HG03575 (cell line): ENCODE data around the gene FAM209B.
"Not testable (repeated sequence)": the region's sequence is repeated elsewhere in the genome, so short reads cannot be mapped to it uniquely, and the experiment has no call there.

Source experiments
- ATAC-seq: cut with Tn5 transposase; IDR thresholded peaks from one replicate; pipeline ENCODE4 v1.9.1; 2021; ENCODE audit not compliant: unreplicated experiment, insufficient number of reproducible peaks, low FRiP score; ENCODE audit errors: extremely low read depth

The FAM209B gene

DNA sequence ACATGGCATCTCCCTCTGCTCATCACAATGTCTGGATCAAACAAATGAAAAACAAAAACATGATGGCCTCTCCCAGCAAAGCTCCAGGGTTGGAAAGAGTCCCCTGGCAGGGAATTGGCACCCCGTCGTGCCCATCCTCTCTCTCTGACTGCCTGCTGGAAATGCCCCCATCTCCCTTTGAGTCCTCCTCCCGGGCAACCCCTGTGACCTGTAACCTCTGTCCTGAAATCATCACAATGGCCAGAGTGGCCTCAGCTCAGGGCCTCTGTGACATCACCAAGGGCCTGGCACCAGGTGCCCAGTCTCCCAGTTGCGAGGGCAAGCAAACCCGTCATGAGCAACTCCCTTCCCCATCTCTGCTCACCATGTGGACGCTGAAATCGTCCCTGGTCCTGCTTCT, 8.6 kb upstream of the FAM209B start, which contains the start of gene FAM209A:
FAM209A (plus strand) TSS at position 301 of the 400 bp plus-strand sequence; CDS start at position 366, 65 bp downstream.
- not testable (repeated sequence) for ATAC-seq

DNA sequence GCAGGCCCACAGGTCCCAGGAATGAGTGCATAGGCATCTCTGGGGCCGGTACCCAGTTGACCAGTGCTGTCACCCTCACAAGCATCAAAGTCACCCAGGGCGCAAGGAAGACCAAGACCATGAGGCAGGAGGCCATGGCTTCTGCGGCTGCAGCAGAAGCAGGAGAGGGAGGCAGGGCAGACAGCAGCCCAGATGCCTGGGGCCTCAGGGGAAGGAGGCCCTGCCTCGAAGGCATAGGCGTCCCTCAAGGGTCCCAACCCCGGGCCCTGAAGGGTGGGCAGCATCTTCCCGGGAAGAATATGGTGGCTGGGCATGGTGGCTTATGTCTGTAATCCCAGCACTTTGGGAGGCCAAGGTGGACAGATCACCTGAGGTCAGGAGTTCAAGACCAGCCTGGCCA, 5.5 kb upstream of the FAM209B start:
- no peak for ATAC-seq

GRCh38 chr20:56537997-56538396, 5.0 kb downstream of the FAM209B start:
- ATAC-seq: no peak

- ATAC-seq: no peak
Measured at GRCh38 chr20:56540415-56540814, 7.4 kb downstream of the FAM209B start.

DNA sequence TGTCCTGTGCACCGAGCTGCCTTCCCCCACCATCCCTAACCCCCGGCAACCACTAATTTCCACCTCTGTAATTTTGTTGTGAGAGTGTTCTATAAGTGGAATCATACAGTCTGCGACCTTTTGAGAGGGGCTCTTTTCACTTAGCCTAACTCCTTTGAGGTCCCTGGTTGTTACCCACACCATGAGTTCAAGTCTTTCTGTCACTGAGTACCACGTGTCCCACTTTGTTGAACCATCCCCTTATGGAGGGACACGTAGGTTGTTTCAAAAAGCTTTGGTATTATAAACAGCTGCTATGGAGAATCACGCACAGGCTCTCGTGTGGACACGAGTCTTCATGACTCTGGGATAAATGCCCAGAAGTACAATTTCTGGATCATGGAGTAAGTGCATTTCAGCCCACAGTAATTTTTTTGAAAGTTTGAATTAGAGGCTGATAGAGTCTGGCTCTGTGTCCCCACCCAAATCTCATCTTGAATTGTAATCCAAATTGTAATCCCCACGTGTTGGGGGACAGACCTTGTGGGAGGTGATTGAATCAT, 9.5 kb downstream of the FAM209B start:
- ATAC-seq: no peak

GRCh38 chr20:56551571-56551970, 18.5 kb downstream of the FAM209B start:
- no peak for ATAC-seq

DNA sequence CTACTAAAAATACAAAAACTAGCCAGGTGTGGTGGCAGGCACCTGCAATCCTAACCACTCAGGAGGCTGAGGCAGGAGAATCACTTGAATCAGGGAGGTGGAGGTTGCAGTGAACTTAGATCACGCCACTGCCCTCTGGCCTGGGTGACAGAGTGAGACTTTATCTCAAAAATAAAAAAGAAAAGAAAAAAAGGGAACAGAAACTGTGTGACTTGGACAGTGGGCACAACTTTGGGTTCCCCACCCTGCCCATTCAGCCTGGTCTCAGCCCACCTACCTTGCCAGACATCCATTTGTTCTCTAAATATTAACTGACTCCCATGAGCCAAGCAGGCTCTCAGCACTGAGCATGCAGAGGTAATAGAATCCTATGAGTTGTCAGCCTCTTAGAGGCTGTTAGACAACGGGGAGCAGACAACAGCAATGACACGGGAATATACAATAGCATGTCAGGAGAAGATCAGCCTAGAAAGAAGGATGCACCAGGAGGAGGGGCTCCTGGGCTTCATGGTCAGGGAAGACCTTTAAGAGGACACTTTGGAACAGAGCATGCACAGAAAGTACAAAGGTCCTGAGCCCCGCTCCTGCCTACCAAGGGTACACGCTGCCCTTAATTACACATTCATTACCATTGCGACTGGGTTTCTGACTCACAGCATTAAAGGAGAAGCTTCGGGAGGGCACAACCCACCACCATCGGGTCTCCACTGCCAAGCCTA, 20.0 kb downstream of the FAM209B start:
- no peak for ATAC-seq

DNA sequence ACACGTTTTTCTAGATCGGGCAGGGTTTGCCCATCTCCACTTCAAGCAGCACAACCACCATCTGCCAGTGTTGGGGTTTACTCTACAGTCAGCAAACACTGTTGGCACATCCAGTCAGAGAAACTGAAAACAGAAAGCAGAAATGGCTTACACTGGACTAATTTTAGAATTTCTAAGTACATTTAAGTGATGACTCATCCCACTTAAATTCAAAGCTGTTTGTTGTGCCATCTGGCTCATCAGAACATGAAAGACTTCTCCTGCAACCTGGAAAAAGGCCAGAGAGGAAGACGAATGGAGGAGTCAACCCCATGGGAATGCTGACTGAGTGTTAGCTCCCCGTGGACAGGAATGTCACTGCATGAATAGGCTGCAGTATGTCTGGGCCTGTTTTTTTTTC, 21.8 kb downstream of the FAM209B start:
- ATAC-seq: peak; percentile 82

DNA sequence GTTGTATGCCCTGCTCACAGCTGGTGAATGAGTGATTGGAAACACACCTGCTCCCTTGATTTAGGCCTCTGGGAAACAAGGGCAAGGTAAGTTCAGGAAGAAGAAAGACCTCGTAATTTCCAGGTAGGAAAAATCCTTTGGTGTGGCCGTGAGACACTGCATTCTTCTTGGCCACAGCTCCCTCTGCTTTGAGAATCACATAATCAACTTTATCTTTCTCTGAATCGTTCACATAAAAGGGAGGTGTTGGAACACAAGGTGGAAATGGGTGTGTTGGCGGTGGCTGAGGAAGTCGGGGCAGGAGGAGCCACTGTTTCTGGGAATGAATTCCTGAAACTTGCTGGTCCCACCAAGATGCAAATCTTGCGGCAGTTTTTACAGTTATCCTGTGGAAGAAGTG, 25.9 kb downstream of the FAM209B start:
- no peak for ATAC-seq

GRCh38 chr20:56564526-56564925, 31.5 kb downstream of the FAM209B start:
- not testable (repeated sequence) for ATAC-seq

- no peak for ATAC-seq
Measured at GRCh38 chr20:56565511-56565910, 32.5 kb downstream of the FAM209B start.

- no peak for ATAC-seq
Measured at GRCh38 chr20:56566621-56567020, 33.6 kb downstream of the FAM209B start.

DNA sequence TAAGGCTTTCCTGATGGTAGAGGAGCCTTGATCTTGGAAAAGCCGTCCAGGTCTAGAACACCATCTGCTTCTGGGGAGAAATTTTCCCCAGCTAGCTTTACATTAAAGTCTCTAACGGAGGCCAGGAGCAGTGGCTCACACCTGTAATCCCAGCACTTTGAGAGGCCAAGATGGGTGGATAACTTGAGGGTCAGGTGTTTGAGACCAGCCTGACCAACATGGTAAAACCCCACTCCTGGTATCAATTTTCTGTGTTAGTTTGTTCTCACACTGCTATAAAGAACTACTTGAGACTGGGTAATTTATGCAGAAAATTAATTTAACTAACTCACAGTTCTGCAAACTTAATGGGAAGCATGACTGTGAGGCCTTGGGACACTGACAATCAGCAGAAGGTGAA, 37.8 kb downstream of the FAM209B start:
- ATAC-seq: no peak

DNA sequence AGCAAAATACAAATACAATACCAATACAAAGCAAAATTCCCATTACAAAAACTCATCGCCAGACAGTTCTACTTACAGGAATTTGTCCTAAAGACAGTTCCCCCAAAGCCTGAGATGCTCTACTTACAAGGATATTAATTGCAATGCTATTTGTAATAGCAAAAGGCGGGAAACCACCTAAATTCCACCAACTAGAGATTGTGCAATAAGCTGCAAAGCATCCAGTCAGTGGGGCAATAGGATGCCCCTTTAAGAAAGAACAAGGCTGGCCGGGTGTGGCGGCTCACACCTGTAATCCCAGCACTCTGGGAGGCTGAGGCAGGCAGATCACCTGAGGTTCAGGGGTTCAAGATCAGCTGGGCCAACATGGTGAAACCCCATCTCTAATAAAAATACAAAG, 39.1 kb downstream of the FAM209B start:
- no peak for ATAC-seq

DNA sequence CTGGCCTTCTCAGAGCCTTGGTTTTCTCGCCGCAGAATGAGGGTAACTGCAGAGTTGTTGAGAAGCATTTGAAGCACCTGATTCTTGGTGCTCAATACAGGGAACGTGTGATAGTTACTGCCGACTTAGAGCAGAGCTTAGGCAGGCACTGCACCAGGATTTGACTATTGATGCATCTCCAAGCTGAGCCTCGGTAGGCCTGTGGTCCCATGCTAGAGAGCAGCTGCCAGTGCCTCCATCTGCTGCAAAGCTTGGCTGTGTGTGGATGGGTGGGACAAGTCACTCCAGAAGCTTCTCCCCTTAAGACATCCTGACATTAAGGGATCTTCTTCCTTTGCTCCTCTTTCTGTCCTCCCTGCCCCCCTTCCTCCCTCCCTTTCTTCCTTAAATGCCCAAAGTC, 40.9 kb downstream of the FAM209B start:
- no peak for ATAC-seq

- no peak for ATAC-seq
Measured at GRCh38 chr20:56574531-56575142, 41.6 kb downstream of the FAM209B start.

DNA sequence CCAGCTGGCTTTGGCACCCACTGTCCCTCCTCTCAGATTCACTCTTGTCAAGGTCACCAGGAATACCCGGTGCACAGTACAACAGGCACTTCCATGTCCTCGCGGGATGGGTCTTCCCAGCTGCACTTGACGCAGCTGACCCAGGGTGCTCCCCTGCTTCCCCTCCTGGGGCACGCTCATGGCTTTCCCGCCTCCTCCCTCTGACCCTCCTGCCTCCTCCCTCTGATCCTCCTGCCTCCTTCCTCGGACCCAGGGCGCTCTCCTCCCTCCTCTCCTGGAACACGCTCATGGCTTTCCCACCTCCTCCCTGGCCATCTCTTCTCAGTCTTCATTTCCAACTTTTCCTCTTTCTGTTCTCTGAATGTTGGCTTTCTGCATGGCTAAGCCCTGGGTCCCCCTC, 42.1 kb downstream of the FAM209B start:
- no peak for ATAC-seq

GRCh38 chr20:56575961-56576360, 42.9 kb downstream of the FAM209B start:
- no peak for ATAC-seq

DNA sequence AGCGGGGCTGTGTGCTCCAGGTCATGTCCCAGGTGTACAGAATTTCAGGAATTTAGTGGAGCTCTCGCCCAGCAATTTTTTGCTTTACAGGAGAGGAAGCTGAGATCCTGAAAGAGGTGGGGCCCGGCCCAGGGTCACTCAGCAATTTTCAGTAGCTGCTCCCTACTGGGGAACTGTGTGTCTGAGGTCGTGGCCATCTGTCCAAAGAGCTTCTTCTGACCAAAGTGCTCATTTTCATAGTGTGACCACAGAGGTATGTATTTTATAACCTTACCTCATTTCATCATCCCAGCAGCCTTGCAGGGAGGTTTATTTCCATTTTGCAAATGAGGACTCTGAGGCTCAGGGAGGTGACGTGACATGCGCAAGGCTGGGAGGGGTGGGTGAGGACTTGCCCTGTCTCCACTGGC, 46.3 kb downstream of the FAM209B start:
- ATAC-seq: no peak

DNA sequence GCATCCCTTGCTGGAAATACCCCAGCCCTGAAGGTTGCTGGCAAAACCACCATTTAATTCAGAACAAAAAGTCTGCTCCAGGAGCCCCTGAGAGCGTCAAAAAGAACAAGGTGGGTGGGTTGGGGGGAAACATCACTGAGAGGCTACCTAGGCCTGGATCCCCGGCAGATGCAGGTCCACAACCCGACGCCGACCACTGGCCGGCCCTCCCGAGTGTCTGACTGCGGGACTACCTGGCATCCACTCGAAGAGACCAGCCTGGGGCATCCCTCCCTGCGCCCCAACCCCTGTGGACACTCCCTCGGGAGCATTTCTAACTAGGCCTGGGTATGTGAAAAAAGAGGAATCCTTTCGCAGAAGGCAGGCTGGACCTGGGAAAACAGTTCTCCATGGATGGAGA, 47.2 kb downstream of the FAM209B start:
- no peak for ATAC-seq
